CD4-positive, alpha-beta T cell treated with Interleukin-4 for 4 hours (primary cell): ENCODE data around the gene CR1L.
"Not testable (repeated sequence)": the region's sequence is repeated elsewhere in the genome, so short reads cannot be mapped to it uniquely, and the experiment has no call there.

Experiments used
- DNase-seq: peaks from one replicate; pipeline ENCODE4 v3.0.0-alpha.2; 2020

The CR1L gene

GRCh38 chr1:207646944-207647579, 2.1 kb downstream of the CR1L start:
- no peak for DNase-seq

DNA sequence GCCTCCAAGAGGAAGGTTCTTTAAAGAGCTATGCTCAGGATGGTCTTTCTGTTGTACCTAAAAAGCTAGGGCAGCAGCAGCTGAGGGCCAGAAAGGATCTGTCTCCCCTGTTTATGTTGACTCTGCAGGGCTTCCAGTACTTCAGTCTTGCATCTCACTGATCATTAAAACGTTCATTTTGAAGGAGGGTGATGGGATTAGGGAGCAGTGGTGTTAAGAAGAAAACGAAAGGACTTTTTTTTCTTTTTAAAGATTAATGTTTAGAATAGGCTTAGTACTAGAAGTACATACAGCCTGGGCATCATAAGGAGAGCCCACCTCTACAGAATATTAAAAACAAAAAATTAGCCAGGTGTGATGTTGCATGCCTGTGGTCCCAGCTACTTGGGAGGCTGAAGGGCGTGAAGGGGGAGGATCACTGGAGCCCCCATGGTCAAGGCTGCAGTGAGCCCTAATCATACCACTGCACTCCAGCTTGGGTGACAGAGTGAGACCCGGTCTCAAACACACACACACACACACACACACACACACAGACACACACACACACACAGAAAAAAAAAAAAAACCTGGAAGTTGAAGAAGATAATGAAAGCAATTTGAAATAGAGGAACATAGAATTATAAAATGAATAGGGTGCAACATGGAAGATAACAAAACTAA, 2.9 kb downstream of the CR1L start:
- no peak for DNase-seq

DNA sequence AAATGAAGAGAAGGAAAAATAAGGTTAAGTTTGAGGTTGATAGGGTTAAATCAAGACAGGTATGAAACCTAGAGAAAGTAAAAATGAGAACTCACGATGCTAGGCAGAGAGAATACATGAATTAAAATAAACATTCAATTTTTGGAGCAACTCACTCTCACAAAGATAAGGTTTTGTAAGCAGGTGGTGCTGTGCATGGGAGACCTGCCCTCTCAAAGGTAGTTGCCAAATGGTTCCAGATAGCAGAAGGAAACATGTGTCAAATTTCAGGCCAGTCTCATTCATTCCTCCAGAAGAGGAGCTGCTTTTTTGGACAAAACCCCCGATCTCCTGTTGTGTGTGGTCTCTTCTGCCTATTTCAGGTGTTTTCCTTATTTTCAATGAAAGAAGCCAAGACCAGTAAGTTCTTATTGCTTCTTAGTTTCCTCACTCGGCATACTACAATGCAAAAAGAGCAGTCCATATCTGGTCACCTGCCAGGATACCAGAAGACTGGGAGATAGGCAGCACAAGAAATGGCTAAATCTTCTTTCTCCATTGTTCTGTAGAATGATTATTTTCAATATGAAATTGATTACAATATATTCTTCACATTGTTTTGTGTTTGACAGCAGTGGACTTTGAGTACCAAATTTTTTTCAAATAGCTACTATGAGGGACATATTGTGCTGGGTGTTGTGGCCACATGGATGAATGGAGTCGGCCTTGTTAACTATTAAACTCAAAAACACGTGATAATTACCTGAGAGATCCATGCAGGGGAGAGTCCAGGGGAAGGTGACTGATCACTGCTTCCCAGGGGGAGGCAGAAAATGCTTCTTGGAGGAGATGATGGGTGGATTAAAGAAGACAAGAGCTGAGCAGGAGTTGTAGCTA, 3.6 kb downstream of the CR1L start:
- DNase-seq = no peak

GRCh38 chr1:207649210-207649753, 4.3 kb downstream of the CR1L start:
- no peak for DNase-seq

GRCh38 chr1:207649865-207650580, 5.1 kb downstream of the CR1L start:
- DNase-seq = no peak

GRCh38 chr1:207651583-207651982, 6.7 kb downstream of the CR1L start:
- no peak for DNase-seq

- DNase-seq = no peak
Measured at GRCh38 chr1:207654320-207654719, 9.4 kb downstream of the CR1L start.

DNA sequence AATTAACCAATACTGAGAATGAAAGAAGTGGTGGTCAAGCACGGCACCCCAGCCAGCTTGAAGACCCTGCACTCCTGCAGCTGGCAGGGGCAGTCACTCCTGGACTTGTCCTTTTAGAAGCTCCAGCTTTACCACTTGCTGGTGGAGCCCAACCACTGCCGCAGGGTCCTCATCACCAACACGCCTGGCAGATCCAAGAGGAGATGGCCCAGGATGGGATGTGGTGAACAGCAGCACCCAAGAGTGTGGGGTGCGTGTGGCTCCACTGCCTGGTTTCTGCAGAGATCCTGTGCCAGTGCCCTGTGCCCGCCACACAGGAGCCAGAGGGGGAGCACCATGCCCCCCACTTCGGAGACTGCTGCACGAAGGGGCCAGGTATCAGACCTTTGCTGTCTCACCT, 13.5 kb downstream of the CR1L start:
- no peak for DNase-seq

DNA sequence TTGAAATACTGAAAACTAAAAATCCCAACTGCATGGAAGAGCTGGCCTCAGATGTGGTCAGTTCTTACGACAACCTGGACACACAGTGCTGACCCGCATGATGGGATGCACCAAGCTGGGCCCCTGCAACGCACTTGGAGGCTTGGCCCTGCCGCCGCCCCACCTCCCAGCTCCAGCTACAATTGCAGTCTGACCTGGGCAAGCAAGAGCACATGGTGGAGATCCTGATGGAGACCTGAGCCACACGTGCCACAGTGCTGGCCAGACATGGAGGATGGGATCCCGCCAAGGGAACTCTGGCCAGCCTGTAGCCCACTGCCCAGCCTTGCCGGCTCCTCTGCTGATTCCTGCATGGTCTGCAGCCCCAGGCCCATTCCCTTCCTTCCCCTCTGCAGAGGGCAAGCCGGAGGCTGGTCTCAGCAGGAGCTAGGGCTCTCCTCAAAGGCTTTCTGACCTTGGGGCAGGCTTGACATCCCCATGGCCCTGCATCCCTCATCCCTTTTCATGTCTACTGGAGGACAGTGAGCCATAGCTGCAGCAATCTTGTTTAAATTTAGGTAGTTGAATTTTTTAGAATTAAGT, 14.1 kb downstream of the CR1L start:
- no peak for DNase-seq

DNA sequence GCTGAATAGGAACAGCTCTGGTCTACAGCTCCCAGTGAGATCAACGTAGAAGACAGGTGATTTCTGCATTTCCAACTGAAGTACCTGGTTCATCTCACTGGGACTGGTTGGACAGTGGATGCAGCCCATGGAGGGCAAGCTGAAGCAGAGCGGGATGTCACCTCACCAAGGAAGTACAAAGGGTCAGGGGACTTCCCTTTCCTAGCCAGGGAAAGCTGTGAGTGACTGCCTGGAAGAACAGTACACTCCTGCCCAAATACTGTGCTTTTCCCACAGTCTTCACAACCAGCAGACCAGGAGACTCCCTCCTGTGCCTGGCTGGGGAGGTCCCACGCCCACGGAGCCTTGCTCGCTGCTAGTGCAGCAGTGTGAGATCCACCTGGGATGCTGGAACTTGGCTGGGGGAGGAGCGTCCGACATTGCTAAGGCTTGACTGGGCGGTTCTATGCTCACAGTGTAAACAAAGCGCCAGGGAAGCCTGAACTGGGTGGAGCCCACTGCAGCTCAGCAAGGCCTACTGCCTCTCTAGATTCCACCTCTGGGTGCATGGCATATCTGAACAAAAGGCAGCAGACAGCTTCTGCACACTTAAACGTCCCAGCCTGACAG, 14.7 kb downstream of the CR1L start:
- no peak for DNase-seq

DNA sequence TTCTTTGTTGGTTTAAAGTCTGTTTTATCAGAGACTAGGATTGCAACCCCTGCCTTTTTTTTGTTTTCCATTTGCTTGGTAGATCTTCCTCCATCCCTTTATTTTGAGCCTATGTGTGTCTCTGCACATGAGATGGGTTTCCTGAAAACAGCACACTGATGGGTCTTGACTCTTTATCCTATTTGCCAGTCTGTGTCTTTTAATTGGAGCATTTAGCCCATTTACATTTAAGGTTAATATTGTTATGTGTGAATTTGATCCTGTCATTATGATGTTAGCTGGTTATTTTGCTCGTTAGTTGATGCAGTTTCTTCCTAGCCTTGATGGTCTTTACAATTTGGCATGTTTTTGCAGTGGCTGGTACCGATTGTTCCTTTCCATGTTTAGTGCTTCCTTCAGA, 16.5 kb downstream of the CR1L start:
- not testable (repeated sequence) for DNase-seq

GRCh38 chr1:207666342-207666741, 21.4 kb downstream of the CR1L start:
- no peak for DNase-seq

DNA sequence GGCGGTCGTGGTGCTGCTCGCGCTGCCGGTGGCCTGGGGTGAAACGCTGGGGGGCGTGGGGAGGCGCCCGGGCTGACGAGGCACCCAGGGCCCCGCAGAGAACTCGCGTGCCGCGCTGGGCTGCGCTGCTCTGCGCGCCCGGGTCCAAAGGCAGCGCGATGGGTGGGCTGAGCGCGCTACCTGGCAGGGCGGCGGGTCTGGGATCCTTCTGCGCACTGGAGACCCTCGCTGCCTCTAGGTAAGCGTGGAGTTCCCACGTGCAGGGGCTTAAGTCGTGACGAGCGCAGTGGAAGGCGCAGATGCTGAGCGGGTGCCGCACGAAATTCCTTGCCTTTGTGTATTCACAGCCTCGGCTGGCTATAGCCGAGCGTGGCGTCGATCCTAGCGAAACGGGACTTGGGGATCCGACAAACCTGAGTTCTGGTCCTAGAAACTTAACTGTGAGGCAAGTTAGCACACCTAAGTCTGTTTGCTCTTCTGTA, 24.6 kb downstream of the CR1L start:
- DNase-seq = no peak

- no peak for DNase-seq
Measured at GRCh38 chr1:207670192-207670591, 25.3 kb downstream of the CR1L start.

- no peak for DNase-seq
Measured at GRCh38 chr1:207670997-207671396, 26.1 kb downstream of the CR1L start.

DNA sequence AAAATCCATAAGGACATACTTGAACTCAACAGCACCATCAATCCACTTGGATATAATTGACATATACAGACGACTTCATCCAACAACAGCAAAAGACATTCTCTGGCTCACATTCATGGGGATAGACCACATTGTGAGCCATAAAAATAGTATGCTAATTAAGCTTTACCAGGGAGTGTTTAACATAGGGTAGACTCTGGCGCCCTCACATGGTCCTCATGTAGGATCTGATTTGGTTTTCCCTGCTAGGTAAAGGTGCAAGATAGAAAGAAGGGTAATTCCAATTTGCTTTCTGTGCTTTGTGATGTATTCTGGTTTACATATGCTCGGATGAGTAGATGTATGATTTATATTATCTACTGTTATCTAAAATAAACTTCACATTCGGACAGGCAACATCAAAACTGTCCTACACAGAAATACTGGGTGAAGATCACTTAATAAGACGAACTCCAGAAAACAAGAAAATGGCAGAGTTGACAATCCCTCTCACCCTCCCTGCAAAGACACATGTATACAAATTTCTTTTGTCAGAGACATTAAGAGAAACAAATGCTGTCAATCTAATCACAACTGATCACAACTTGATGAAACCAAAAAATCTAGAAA, 27.7 kb downstream of the CR1L start:
- DNase-seq = no peak

DNA sequence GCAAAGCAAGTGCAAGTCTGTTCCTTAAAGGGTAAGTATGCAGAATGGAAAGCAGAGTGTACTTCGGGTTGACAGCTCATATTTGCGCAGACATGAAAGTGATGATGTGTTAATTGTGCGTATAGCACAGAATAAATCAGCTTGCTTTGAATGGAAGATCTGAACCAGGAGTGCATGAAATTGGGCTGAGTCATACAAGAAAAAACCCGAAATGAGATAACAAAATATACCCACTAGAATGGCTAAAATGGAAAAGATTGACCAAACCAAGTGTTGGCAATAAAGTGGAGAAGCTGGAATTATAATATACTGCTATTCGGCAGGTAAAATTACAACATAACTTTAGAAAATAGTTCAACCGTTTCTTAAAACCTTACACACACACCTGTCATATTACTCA, 28.5 kb downstream of the CR1L start:
- DNase-seq = no peak

- no peak for DNase-seq
Measured at GRCh38 chr1:207676153-207676552, 31.2 kb downstream of the CR1L start.

DNA sequence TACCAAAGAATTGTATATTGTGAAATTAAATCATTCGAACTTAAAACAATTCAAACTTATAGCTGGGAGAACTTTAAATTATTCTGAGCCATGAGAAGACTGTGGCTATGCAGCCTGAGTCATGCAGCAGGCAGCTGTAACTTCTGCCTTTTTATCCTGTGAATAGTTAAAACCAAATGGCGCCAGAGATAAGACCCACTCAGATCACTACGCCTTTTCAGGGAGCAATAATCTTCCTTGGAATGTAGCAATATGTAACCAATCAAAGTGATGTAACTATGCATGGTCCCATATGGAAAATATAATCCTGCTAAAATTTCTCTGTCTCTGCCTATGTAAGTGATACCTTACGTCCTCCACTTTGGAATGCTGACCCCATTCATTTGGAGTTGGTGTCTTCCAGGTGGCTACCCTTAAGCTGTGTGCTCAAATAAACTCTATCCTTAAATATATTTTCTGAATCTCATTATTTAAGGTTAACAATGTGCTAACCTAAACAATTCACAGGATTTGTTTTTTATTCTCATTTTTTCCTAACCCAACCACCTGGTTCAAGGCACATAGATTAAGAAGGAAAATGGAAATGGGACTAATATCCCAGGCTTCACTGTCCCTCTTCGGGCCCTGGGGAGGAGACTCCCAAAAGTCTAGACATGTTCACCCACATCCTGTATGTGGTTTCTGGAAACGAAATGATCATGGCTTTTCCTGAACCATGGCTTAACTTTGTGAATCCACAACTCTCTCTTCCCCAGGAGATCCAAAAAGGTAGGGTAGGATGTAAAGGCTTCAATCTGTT, 35.9 kb downstream of the CR1L start:
- not testable (repeated sequence) for DNase-seq

DNA sequence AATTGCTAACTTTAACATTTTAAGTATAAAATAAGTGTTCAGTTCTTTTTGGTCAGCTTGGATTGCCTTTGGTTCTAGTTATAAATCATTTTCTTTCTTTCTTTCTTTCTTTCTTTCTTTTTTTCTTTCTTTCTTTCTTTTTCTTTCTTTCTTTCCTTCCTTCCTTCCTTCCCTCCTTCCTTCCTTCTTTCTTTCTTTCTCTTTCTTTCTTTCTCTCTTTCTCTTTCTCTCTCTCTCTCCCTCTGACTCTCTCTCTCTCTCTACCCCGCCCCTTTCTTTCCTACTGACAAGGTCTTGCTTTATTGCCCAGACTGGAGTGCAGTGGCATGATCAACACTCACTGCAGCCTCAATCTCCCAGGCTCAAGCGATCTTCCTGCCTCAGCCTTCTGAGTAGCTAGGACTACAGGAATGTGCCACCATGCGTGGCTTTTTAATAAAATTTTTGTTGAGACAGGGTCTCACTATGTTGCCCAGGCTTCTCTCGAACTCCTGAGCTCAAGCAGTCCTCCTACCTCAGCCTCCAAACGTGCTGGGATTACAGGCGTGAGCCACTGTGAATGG, 38.0 kb downstream of the CR1L start:
- not testable (repeated sequence) for DNase-seq
